Upper lobe of left lung (tissue), 6 donors: ENCODE data around the gene ICA1L. TPM values are rescaled to one million over a fixed set of nuclear protein-coding genes. Genes with fewer than 3 reads are reported as not detected.
"Not testable (repeated sequence)": the region's sequence is repeated elsewhere in the genome, so short reads cannot be mapped to it uniquely, and the experiment has no call there.

ENCODE experiments used
- ATAC-seq, 2 donors: fragments of 200-7000 bp; cut with Tn5 transposase; one replicate each; pipeline ENCODE4 v1.9.1; 2022; ENCODE audit warnings: mild to moderate bottlenecking in 2 of 2, moderate library complexity in 2 of 2; ENCODE audit not compliant: low FRiP score in 2 of 2
- DNase-seq, 2 donors: peaks; one replicate each; pipeline ENCODE4 v3.0.0-alpha.2; 2019 to 2020
- H3K27ac ChIP-seq, 4 donors: fragments of 200-600 bp; sonication (generic); one replicate each; pipeline ENCODE4 v1.5.1; 2016 to 2019
- H3K27me3 ChIP-seq, 4 donors: fragments of 200-600 bp; sonication (generic); one replicate each; pipeline ENCODE4 v1.5.1; 2017 to 2019
- H3K36me3 ChIP-seq, 4 donors: fragments of 200-600 bp; sonication (generic); one replicate each; pipeline ENCODE4 v1.5.1; 2016 to 2019
- H3K4me1 ChIP-seq, 4 donors: fragments of 200-600 bp; sonication (generic); one replicate each; pipeline ENCODE4 v1.5.1; 2018 to 2019
- H3K4me3 ChIP-seq, 4 donors: fragments of 200-600 bp; sonication (generic); one replicate each; pipeline ENCODE4 v1.5.1; 2017 to 2019; ENCODE audit warnings: mild to moderate bottlenecking in 2 of 4, moderate library complexity in 1 of 4
- H3K9me3 ChIP-seq, 4 donors: fragments of 200-600 bp; sonication (generic); one replicate each; pipeline ENCODE4 v1.5.1; 2018 to 2019
- EP300 ChIP-seq, 4 donors: sonication (generic); formaldehyde crosslinking; IDR thresholded peaks; one replicate each; pipeline ENCODE4 v1.5.1; 2017; ENCODE audit warnings: antibody characterized with exemption in 4 of 4, control low read depth in 2 of 4
- POLR2A ChIP-seq, 4 donors: fragments of 450-650 bp; IDR thresholded peaks; one replicate each; pipeline ENCODE4 v1.5.1; 2016 to 2017; ENCODE audit warnings: antibody characterized with exemption in 4 of 4, mild to moderate bottlenecking in 2 of 4
- POLR2AphosphoS5 ChIP-seq, 2 donors: sonication (generic); formaldehyde crosslinking; IDR thresholded peaks; one replicate each; pipeline ENCODE4 v1.5.1; 2017; ENCODE audit warnings: antibody characterized with exemption in 2 of 2
- WGBS, 2 donors: methylation state at CpG; one replicate each; pipeline ENCODE4 v1.1.5; 2017 to 2018; 5-methylcytosine and 5-hydroxymethylcytosine counted together
- total RNA-seq, 6 donors: library from RNA; depleted of rRNA in 4 of 6; stranded (reverse); fragments of >200 nt in 4 of 6; gene quantifications; one replicate each; pipeline versions ENCODE4 v1.1.0 to v1.2.1, GENCODE V29; 2016 to 2021
- TF ChIP-seq, protein P1 (sequence below), 6 experiments: fragments of 450-650 bp in 4 of 6; fragments of 200-600 bp in 2 of 6; sonication (generic) in 2 of 6; IDR thresholded peaks; one replicate each; pipeline ENCODE4 v1.5.1; 2016 to 2019; ENCODE audit warnings: antibody characterized with exemption in 6 of 6
- donor health status: DM: no; HTN: no; CAD: no; lungs with moderate emphysema.
- donor health status: DM: no; HTN: yes; CAD: no; lungs with severe emphysema.

ICA1L gene
- total RNA-seq, 6 donors from 2014 or later: 3.0 to 28.3 (median 5.7) TPM

DNA sequence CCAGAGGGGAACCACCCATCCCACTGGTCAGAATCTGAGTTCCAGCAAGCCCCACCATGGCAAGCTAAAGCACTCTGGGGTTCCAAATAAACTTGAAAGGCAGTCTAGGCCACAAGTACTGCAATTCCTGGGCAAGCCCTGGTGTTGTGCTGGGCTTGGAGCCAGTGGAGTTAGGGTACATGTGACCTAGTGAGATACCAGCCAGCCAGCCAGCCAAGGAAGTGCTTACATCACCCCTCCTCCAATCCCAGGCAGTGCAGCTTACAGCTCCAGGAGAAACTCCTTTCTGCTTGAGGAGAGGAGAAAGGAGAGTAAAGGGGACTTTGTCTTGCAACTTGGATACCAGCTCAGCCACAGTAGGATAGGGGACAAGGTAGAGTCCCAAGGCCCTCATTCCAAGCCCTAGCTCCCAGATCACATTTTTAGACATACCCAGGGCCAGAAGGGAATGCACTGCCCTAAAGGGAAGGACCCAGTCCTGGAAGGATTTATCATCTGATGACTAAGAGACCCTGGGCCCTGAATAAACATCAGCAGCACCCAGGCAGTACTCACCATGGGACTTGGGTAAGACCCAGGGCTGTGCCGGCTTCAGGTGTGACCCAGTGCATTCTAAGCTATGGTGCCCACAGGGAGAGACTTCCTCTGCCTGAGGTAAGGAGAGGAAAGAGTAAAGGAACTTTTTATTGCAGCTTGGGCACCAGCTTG lies 64.0 kb downstream of the ICA1L start:
- not testable (repeated sequence) for H3K36me3 ChIP-seq, H3K4me1 ChIP-seq, H3K9me3 ChIP-seq, H3K4me3 ChIP-seq, H3K27me3 ChIP-seq
- DNase-seq: peak in 1 of 2 donors; percentile 80
- TF ChIP-seq POLR2AphosphoS5 (IDR thresholded peaks at IDR 0.05): peak in 1 of 2 donors; percentile 20
- WGBS, 2 donors: 100% methylated on average over 1 of the region's 1 CpG; no CpG with 5 or more reads in 1 of the 2 donors
- H3K27ac ChIP-seq: peak overlapping the region in 2 of 4 donors; percentile 24 to 45
- ATAC-seq: peak; percentile 61 to 74

DNA sequence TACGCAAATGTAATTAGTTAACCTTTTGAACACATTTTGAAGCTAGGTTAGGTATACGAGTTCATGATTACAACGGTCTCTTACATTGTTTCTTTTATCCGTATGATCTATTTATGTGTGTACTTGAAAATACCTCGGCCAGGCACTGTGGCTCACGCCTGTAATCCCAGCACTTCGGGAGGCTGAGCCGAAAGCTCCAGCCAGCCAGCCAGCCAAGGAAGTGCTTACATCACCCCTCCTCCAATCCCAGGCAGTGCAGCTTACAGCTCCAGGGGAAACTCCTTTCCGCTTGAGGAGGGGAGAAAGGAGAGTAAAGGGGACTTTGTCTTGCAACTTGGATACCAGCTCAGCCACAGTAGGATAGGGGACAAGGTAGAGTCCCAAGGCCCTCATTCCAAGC lies 65.7 kb downstream of the ICA1L start:
- H3K27me3 ChIP-seq, H3K27ac ChIP-seq, H3K4me1 ChIP-seq, DNase-seq, H3K4me3 ChIP-seq, H3K9me3 ChIP-seq, H3K36me3 ChIP-seq: not testable (repeated sequence)
- 75 to 82% methylated on average over 9 of the region's 9 CpGs for WGBS, 2 donors
- ATAC-seq: peak in 1 of 2 donors; percentile 58

DNA sequence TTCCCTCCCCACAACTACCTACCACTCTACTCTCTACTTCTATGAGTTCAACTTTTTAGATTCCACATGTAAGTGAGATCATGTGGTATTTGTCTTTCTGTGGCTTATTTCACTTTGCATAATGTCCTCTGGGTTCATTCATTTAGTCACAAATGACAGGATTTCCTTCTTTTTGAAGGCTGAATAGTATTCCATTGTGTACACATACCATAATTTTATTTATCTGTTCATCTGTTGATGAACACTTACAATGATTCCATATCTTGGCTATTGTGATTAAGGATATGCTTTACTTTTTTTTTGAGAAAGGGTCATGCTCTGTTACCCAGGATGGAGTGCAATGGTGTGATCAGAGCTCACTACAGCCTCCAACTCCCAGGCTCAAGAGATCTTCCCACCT lies 73.6 kb downstream of the ICA1L start:
- Histone ChIP-seq H3K36me3 (no peaks in the 10 kb centered on the region), H3K4me1 (no peaks in the 10 kb centered on the region), H3K27me3 (no peaks in the 10 kb centered on the region), H3K27ac (no peak overlapping the region), H3K4me3 (no peak overlapping the region), H3K9me3 (no peaks in the 10 kb centered on the region)
- no peak for ATAC-seq
- no peak for TF ChIP-seq EP300 (IDR thresholded peaks at IDR 0.05)
- no peak for TF ChIP-seq POLR2AphosphoS5 (IDR thresholded peaks at IDR 0.05)
- TF ChIP-seq POLR2A (IDR thresholded peaks at IDR 0.05): no peak
- TF ChIP-seq, protein P1, sequence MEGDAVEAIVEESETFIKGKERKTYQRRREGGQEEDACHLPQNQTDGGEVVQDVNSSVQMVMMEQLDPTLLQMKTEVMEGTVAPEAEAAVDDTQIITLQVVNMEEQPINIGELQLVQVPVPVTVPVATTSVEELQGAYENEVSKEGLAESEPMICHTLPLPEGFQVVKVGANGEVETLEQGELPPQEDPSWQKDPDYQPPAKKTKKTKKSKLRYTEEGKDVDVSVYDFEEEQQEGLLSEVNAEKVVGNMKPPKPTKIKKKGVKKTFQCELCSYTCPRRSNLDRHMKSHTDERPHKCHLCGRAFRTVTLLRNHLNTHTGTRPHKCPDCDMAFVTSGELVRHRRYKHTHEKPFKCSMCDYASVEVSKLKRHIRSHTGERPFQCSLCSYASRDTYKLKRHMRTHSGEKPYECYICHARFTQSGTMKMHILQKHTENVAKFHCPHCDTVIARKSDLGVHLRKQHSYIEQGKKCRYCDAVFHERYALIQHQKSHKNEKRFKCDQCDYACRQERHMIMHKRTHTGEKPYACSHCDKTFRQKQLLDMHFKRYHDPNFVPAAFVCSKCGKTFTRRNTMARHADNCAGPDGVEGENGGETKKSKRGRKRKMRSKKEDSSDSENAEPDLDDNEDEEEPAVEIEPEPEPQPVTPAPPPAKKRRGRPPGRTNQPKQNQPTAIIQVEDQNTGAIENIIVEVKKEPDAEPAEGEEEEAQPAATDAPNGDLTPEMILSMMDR (IDR thresholded peaks at IDR 0.05): no peak
- DNase-seq: no peak

DNA sequence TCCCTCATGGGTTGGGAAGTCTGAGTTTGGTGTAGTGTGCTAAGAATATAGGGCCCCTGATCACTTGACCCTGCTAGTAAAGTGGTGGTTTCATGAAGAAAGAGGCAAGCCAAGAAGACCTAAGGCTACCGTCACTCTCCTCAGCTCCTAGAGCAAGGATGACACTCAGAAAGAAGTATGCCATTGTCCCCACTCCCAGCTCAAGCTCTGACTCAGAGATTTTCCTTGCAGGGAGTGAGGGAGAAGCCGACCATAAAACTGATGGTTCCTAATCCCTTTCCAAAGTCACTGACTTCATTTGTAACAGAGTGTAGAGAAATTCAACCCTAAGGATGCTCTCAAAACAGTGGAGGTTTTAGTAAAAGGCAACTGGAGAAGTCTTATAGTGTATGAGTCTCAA lies 80.9 kb downstream of the ICA1L start:
- TF ChIP-seq POLR2A (IDR thresholded peaks at IDR 0.05) (no peak), EP300 (IDR thresholded peaks at IDR 0.05) (no peak), POLR2AphosphoS5 (IDR thresholded peaks at IDR 0.05) (no peak)
- TF ChIP-seq, protein P1 (IDR thresholded peaks at IDR 0.05): no peak
- ATAC-seq (no peak), DNase-seq (no peak)
- Histone ChIP-seq H3K9me3 (no peaks in the 10 kb centered on the region), H3K4me1 (no peaks in the 10 kb centered on the region), H3K4me3 (no peak overlapping the region), H3K36me3 (peaks cover 0 to 11% (median 0%) of the 10 kb centered on the region in 4 donors), H3K27ac (no peak overlapping the region), H3K27me3 (no peaks in the 10 kb centered on the region)
- WGBS, 2 donors: 96% methylated on average over 2 of the region's 2 CpGs

DNA sequence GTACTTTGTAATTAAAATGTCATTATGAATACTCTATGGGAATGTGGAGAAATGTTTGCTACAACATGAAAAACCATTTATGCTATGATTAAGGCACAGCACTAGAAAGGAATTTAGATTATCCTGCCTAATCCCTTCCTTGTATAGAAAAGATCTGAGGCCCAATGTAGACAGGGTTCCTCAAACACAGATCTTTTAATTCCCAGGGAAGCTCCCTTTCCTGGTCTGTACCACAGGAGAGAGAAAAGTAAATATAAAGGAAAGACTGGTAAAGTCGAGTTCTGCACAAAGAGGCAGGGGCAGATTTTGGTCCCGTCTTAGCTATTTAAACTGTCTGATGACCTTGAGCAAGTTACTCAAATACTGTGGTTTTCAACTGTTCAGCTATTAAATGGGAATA lies 84.7 kb downstream of the ICA1L start:
- Histone ChIP-seq H3K4me1 (no peaks in the 10 kb centered on the region), H3K4me3 (no peak overlapping the region), H3K27me3 (no peaks in the 10 kb centered on the region), H3K27ac (no peak overlapping the region), H3K9me3 (no peaks in the 10 kb centered on the region), H3K36me3 (peaks cover 0 to 16% (median 0%) of the 10 kb centered on the region in 4 donors)
- ATAC-seq (no peak), DNase-seq (no peak)
- TF ChIP-seq POLR2A (IDR thresholded peaks at IDR 0.05): no peak
- TF ChIP-seq, protein P1 (IDR thresholded peaks at IDR 0.05): no peak
- no peak for TF ChIP-seq POLR2AphosphoS5 (IDR thresholded peaks at IDR 0.05)
- TF ChIP-seq EP300 (IDR thresholded peaks at IDR 0.05): no peak
- 79 to 83% methylated on average over 2 of the region's 2 CpGs for WGBS, 2 donors

DNA sequence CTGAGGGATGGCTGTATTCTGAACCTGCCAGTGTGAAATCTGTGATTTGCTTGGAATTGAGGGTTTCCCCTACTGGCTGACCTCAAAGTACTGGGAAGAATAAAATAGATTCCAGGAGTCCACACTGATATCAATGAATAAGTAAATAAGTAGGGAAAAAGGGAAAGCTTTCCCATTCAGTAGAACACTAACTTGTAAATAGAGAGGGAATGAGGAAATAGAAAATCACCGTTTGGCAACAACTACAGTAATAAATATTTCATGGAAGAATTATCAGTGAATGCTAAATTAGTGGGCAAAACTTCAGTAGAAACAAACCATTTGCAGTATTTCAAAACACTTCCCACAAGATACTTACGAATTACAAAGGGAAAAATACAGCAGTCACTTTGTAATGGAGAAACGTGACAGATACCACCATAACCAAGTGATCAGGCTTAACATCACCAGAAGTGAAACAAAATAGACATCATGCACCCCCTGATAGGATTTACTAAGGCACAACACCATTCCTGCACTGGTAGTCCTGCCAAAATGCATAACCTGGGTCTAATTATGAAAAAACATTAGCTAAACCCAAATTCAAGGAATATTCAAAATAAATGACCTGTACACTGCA lies 88.5 kb downstream of the ICA1L start:
- Histone ChIP-seq H3K27ac (no peak overlapping the region), H3K36me3 (peaks cover 0 to 14% (median 0%) of the 10 kb centered on the region in 4 donors), H3K9me3 (no peaks in the 10 kb centered on the region), H3K4me3 (no peak overlapping the region), H3K4me1 (no peaks in the 10 kb centered on the region), H3K27me3 (no peaks in the 10 kb centered on the region)
- no peak for TF ChIP-seq POLR2AphosphoS5 (IDR thresholded peaks at IDR 0.05)
- no peak for TF ChIP-seq EP300 (IDR thresholded peaks at IDR 0.05)
- TF ChIP-seq, protein P1 (IDR thresholded peaks at IDR 0.05): no peak
- TF ChIP-seq POLR2A (IDR thresholded peaks at IDR 0.05): no peak
- DNase-seq: no peak
- ATAC-seq: no peak
- WGBS, 2 donors: 77 to 80% methylated on average over 3 of the region's 3 CpGs
